Measurements from ENCODE around the gene BTBD9.

- TF ChIP-seq CTCF (IDR thresholded peaks at IDR 0.05; ENCODE audit: extremely low read depth in 1 of 2, insufficient read depth in 1 of 2, low read depth in 1 of 2, low read length in 2 of 2) (no peak), POLR2AphosphoS5 (IDR thresholded peaks at IDR 0.05; ENCODE audit: insufficient read depth, low read depth, low read length) (no peak), POLR2A (IDR thresholded peaks at IDR 0.05; ENCODE audit: low read depth, low read length) (no peak), EZH2 (IDR thresholded peaks at IDR 0.05; ENCODE audit: borderline replicate concordance, low read depth, low read length, severe bottlenecking) (no peak), FOS (IDR thresholded peaks at IDR 0.05; ENCODE audit: borderline replicate concordance, insufficient read depth, low read length) (no peak)
Observed at GRCh38 chr6:38687043-38687353, 47.3 kb upstream of the BTBD9 start.

Data from endothelial cell of umbilical vein (primary cell).